Fibroblast of pulmonary artery (primary cell): ENCODE measurements around the gene CACNA2D3.

ENCODE experiments used
- DNase-seq: peaks from one replicate; pipeline ENCODE4 v3.0.0-alpha.2; 2010; ENCODE audit warnings: low read depth
- H3K4me3 ChIP-seq: replicated peaks from 2 replicates; pipeline ENCODE4 v1.5.1; 2011; ENCODE audit warnings: low read depth, mild to moderate bottlenecking, control low read depth, low read length, moderate library complexity
- TF ChIP-seq, protein P1 (sequence below): IDR thresholded peaks from 2 replicates; pipeline ENCODE4 v1.5.1; 2011; ENCODE audit warnings: mild to moderate bottlenecking, control low read depth, low read length, inconsistent platforms; ENCODE audit errors: missing control alignments

Gene CACNA2D3

DNA sequence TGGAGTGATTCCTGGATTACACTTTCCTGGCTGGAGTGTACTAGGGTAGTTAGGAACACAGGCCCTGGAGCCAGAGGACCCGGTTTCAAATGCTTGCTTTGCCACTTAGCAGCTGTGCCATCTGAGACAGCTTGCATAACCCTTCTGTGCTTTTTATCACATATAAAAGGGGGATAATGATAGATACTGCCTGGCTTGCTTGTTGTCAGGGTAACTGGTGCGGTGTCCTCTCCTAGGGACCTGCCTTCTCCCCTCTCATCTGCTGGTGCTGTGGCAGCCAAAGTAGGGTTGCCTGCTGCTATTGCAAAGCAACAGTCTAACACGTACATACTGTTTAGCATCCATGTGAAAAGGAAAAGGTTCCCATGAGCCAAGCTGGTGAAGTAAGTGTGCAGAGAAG, 667.7 kb downstream of the CACNA2D3 start:
- no peak overlapping the region for H3K4me3 ChIP-seq
- TF ChIP-seq, protein P1, sequence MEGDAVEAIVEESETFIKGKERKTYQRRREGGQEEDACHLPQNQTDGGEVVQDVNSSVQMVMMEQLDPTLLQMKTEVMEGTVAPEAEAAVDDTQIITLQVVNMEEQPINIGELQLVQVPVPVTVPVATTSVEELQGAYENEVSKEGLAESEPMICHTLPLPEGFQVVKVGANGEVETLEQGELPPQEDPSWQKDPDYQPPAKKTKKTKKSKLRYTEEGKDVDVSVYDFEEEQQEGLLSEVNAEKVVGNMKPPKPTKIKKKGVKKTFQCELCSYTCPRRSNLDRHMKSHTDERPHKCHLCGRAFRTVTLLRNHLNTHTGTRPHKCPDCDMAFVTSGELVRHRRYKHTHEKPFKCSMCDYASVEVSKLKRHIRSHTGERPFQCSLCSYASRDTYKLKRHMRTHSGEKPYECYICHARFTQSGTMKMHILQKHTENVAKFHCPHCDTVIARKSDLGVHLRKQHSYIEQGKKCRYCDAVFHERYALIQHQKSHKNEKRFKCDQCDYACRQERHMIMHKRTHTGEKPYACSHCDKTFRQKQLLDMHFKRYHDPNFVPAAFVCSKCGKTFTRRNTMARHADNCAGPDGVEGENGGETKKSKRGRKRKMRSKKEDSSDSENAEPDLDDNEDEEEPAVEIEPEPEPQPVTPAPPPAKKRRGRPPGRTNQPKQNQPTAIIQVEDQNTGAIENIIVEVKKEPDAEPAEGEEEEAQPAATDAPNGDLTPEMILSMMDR, result no peak
- DNase-seq, result no peak

DNA sequence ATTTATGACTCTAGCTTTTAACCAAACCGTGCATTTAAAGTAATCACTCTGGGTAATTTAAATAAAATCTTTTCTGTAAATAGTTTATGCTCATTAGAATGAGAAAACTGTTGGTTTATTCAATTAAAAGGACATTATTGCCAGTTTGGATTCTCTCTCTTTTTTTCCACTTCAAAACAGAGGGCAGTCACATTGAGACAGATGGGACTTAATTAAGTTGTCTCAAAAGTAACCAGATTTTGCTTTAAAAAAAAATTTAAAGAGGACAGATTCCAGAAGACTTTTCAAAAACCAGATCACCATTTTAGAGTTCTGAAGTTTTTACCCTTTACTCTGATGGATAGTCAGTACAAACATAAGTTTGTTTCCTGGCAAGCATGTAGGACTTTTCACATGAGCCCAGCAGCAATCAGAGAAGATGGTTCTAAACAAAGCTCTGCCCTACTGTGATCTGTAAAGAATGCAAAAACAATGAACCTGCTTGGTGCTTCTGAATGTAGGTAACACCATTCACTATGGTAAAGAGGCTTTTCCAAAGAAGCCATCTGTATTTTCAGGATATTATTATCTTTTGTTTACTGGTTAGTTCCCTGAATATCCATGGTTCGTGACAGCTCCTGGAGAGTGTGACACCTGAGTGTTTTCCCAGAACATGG, 669.3 kb downstream of the CACNA2D3 start:
- DNase-seq, result no peak
- H3K4me3 ChIP-seq, result no peak overlapping the region
- TF ChIP-seq, protein P1, result no peak

DNA sequence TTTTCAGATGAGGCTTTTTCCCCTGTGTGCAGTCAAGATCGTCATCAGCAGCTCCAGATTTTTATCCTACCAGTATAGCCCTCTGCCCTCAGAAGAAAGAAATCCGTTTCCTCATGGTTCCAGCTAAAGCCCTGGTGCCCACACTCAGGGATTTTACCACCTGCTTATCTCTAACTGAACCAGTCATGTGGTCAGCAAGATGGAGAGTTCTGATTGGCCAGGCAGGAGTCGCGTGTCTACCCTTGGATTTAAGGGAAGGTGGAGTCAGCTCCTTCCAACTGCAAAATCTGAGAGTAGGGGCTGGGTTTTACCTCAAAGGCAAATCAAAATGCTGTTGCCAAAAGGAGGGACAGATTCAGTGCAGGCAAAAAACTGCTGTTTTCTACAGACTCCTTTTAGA, 670.2 kb downstream of the CACNA2D3 start:
- H3K4me3 ChIP-seq, result no peak overlapping the region
- TF ChIP-seq, protein P1, result no peak
- DNase-seq, result no peak

DNA sequence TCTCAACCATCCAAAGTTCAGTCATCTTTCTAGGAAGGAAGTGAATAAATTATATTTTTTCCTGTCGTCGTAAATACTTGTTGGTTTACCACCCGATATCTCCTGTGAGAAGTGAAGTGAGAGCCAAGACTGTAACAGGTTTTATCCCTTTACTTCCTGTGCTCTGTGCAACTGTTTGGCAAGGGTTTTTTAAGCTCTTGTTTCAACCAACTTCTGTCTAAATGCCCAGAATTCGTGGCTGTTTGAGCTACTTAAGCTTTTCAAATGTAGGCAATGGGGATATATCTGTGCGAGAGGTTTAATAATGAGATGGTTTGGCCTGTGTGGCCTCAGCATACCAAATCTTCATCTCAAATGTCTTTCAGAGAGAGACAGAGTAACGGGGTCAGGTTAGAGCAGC, 670.8 kb downstream of the CACNA2D3 start:
- H3K4me3 ChIP-seq, result no peak overlapping the region
- TF ChIP-seq, protein P1, result no peak
- DNase-seq, result no peak

DNA sequence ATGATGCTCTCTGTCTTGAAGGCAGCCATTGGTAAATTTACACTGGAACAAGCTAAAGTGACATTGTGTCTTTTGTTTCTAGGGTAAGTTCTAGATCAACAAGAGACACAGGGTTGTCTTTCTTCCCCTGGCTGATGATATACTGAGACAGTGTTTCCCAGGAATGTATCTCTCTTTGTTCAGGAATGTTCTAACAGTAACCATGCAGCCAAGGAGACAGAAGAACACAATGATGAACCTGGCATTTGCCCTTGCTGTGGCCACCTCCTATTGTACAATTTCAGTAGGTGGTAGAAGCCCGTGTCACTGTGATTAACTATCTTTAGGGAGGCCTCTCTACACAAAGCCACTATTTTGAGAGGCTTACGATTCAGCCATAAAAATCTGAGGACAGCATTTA, 674.8 kb downstream of the CACNA2D3 start:
- H3K4me3 ChIP-seq, result no peak overlapping the region
- no peak for DNase-seq
- TF ChIP-seq, protein P1, result no peak

DNA sequence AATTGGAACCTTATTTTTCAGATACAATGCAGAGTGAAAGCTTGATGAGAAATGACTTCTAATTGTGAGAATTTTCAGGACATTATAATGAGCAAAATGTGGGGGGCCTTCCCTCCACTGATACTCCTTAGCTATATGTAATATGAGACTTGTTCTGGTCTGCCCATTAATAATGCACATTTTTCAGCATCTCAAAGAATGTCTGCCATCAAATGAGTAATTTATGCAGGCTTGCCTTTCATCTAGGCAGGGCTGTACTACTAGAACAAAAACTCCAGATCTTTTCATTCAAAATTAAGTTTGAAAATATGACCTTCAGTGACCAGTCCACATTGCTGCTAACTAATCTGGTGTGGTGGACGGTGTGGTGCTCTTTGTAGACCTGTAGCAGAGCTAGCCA, 678.1 kb downstream of the CACNA2D3 start:
- TF ChIP-seq, protein P1, result no peak

DNA sequence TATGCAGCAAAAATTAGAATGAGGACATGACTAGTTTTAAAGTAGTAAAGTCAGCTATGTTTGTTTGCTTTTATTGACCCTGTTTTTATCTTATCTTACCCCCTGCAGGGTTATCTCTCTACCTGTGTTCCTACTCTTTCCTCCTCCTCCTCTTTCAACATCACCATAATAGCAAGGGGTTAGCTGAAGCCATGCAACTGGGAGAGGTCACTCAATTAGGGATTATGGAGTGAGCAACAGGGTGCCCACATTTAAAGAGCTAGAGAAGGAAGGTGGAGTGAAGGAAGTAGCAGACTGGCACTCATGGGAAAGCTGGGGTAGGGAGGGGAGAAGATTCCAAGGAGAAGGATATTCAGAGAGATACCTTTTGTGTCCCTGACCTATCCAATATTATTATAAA, 679.6 kb downstream of the CACNA2D3 start:
- DNase-seq, result no peak
- TF ChIP-seq, protein P1, result no peak

More for the DNA sequence above, 678.1 kb downstream of the CACNA2D3 start:
- H3K4me3 ChIP-seq, result no peak overlapping the region
- no peak for DNase-seq

More for the DNA sequence above, 679.6 kb downstream of the CACNA2D3 start:
- H3K4me3 ChIP-seq, result no peak overlapping the region
